NCI-H82 (cell line): ENCODE measurements around the gene ATP1B1.
"Not testable (repeated sequence)": the region's sequence is repeated elsewhere in the genome, so short reads cannot be mapped to it uniquely, and the experiment has no call there.

Experiments
- DNase-seq: peaks from one replicate; lab custom pipeline; 2025; lab: John Stamatoyannopoulos, UW

Gene ATP1B1

GRCh38 chr1:169142129-169142528, 35.6 kb downstream of the ATP1B1 start:
- no peak for DNase-seq

GRCh38 chr1:169143346-169143745, 36.9 kb downstream of the ATP1B1 start:
- no peak for DNase-seq

- DNase-seq = no peak
Observed at GRCh38 chr1:169143984-169144383, 37.5 kb downstream of the ATP1B1 start.

GRCh38 chr1:169144941-169145626, 38.6 kb downstream of the ATP1B1 start:
- DNase-seq = no peak

- peak; percentile 23 for DNase-seq
Observed at GRCh38 chr1:169146576-169147214, 40.2 kb downstream of the ATP1B1 start.

GRCh38 chr1:169148472-169149252, 42.2 kb downstream of the ATP1B1 start:
- DNase-seq = no peak

GRCh38 chr1:169149555-169150286, 43.2 kb downstream of the ATP1B1 start:
- DNase-seq = no peak

GRCh38 chr1:169150641-169151337, 44.3 kb downstream of the ATP1B1 start:
- no peak for DNase-seq

GRCh38 chr1:169151338-169151837, 44.9 kb downstream of the ATP1B1 start:
- no peak for DNase-seq

- DNase-seq = no peak
Observed at GRCh38 chr1:169155675-169156074, 49.2 kb downstream of the ATP1B1 start.

- DNase-seq = no peak
Observed at GRCh38 chr1:169156580-169156979, 50.1 kb downstream of the ATP1B1 start.

GRCh38 chr1:169160845-169161495, 54.5 kb downstream of the ATP1B1 start:
- DNase-seq = peak; percentile 77

- no peak for DNase-seq
Observed at GRCh38 chr1:169161496-169162194, 55.2 kb downstream of the ATP1B1 start.

- DNase-seq = no peak
Observed at GRCh38 chr1:169163059-169163458, 56.6 kb downstream of the ATP1B1 start.

GRCh38 chr1:169175461-169175860, 69.0 kb downstream of the ATP1B1 start:
- no peak for DNase-seq

- DNase-seq = not testable (repeated sequence)
Observed at GRCh38 chr1:169179431-169179830, 72.9 kb downstream of the ATP1B1 start.

- no peak for DNase-seq
Observed at GRCh38 chr1:169180174-169180573, 73.7 kb downstream of the ATP1B1 start.
